Ovary (tissue), 3 donors: Measurements from ENCODE around the gene TNIP1.

Source experiments
- CTCF ChIP-seq, 3 donors: fragments of 450-650 bp in 2 of 3; fragments of 200-600 bp in 1 of 3; IDR thresholded peaks; one replicate each; pipeline versions ENCODE4 v1.5.1 to v1.8.0; 2016 to 2022; ENCODE audit warnings: antibody characterized with exemption in 3 of 3, mild to moderate bottlenecking in 1 of 3
- POLR2A ChIP-seq: fragments of 450-650 bp; IDR thresholded peaks from one replicate; pipeline ENCODE4 v1.6.1; 2017; ENCODE audit warnings: antibody characterized with exemption, mild to moderate bottlenecking, moderate library complexity
- donor health status: DM: no; HTN: no; CAD: no.

DNA sequence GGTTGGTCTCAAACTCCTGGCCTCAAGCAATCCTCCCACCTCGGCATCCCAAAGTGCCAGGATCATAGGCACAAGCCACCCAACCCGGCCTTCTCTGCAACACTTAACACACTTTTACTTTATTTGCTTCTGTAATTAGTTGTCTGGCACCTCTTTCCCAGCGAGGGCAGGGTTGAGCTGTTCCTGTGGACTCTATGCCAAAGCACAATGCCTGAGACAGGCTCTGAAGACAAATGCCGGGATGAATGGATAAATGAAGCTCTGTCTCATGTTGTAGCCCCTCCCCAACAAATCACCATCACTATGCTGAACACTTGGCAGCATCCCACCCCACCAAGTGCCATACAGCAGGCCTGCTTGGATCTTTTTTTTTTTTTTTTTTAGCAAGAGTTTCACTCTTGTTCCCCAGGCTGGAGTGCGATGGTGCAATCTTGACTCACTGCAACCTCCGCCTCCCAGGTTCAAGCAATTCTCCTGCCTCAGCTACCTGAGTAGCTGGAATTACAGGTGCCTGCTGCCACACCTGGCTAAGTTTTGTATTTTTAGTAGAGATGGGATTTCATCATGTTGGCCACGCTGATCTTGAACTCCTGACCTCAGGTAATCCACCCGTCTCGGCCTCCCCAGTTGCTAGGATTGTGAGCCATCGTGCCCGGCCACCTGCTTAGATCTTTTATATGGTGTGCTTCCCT is 39.1 kb downstream of the TNIP1 start:
- TF ChIP-seq CTCF (IDR thresholded peaks at IDR 0.05) (no peak), POLR2A (no peak)
